HG02885 (cell line): ENCODE measurements around the gene C10orf67.
A peak's percentile ranks its signal among the peaks of the same experiment; 100 is the strongest.
"Not testable (repeated sequence)": the region's sequence is repeated elsewhere in the genome, so short reads cannot be mapped to it uniquely, and the experiment has no call there.

ENCODE experiments used
- ATAC-seq: cut with Tn5 transposase; IDR thresholded peaks from one replicate; pipeline ENCODE4 v1.9.1; 2021; ENCODE audit warnings: mild to moderate bottlenecking; ENCODE audit not compliant: unreplicated experiment, poor library complexity

Gene C10orf67

DNA sequence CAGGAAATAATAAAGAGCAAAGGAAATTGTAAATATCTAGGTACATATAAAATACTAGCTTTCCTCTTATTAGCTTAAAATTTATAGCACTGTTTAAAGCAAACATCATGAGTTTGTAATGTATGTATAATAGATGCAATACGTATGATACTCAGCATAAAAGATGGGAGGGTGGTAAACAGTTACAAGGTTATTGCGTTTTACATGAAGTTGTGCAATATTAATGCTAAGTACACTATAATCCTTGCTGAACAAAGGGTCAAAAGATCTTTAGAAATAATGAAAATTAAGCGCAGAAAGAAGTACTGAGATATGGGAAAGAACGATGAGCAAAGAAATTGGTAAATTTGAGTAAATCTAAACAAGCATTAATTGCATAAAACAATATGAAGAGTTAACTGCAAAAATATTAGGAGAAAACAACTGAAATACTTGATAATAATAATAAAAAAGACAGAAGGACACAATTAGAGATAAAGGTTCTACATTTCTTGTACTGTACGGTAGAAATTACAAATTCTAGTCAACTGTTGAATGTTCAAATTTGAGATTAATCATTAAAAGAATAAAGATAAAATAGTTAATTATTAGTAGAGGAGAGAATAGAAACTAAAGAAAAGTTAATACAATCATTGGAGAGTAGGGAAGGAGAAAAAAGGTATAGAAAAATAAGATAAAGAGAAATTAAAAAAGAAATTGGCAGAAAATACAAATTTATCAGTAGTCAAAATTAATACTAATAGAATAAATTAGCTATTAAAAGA is 17.9 kb downstream of the C10orf67 start:
- ATAC-seq = no peak

DNA sequence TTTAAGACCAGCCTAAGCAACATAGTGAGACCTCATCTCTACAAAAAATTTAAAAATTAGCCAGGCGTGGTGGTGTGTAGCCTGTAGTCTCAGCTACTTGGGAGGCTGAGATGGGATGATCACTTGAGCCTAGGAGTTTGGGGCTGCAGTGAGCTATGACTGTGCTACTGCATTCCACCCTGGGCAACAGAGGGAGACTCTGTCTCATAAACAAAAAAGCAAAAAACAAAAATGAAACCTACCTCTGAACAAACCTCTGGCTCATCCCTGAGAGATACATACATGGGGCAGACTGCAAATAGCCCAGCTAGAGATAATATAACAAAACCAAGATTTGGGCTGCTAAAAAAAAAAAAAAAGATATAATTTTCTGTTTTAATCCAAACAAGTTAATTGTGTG is 19.5 kb downstream of the C10orf67 start:
- peak; percentile 86 for ATAC-seq

- no peak for ATAC-seq
Measured at GRCh38 chr10:23324351-23324750, 20.2 kb downstream of the C10orf67 start.

- ATAC-seq = no peak
Measured at GRCh38 chr10:23322082-23322481, 22.5 kb downstream of the C10orf67 start.

- no peak for ATAC-seq
Measured at GRCh38 chr10:23319835-23320234, 24.8 kb downstream of the C10orf67 start.

GRCh38 chr10:23318359-23318758 is 26.2 kb downstream of the C10orf67 start:
- ATAC-seq = no peak

DNA sequence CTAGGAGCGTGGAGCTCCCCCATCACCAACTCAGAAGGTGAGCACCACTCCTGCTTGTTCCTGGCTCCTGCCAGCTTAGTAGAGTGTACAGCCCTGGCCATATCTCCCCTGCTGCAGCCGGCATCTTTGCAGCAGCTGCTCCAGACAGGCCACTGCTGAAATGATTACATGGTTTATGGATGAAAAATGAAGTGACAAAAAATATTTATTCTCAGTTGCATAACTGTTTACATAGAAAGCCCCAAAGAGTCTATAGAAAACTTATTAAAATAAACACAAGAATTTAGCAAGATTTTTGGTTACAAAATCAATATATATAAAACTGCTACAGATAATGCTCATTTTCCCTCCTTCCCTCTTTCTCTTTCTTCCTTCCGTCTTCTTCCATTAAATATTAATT is 27.2 kb downstream of the C10orf67 start:
- ATAC-seq = no peak

GRCh38 chr10:23316406-23316805 is 28.2 kb downstream of the C10orf67 start:
- no peak for ATAC-seq

DNA sequence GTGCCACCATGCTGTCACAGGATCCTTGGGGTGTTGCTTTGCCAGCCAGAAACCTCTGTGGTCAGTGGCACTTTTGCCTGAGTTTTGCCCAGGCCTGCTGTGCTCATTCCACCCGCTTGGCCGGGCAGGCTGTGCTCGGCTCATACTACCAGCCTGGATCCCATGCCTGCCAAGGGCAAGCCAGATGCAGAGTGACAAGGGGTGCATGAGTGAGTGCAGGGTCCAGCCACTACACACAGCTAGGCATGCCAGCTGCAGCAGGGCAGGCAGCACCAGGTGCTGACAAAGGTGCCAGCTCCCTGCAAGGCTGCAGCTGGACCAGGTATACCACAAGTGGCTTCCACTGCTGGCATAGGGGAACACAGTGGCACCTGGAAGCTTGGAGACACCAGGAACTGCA is 28.6 kb downstream of the C10orf67 start:
- no peak for ATAC-seq

- peak; percentile 71 for ATAC-seq
Measured at GRCh38 chr10:23314835-23315239, 29.8 kb downstream of the C10orf67 start.

DNA sequence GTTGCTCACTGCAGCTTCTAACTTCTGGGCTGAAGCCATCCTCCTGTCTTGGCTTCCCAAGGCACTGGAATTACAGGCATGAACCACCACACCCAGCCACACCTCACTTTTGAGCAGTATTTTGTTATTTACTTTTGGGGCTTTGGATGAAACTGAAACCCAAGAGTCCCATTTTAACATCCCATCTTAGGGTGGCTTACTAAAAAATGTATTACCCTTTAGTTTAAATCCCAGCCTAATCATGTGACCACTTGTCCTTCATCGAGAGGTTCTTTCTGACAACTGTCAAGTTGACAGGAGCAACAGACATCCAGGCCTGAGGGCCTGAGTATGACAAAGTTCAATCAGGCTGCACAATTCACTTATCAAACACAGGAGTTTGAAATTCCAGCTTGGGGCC is 33.6 kb downstream of the C10orf67 start:
- no peak for ATAC-seq

DNA sequence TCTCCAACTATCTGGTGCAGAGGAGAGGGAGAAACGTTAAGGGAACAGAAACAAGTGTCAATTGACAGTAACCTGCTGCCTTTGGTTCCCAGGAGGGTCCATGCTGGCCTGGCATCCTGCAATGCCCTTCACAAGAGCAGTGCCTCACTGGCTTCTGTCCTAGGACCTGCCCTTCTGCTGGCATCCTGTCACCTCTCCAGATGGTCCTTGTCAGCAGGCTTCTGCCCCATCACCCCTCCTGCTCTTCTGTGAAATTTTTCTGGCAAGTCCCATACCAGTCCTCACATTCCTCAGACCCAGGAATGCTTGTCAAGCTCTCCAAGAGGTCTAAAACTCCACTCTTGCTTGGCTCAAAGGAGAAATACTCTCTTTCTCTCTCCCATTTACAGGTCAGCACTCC is 34.2 kb downstream of the C10orf67 start:
- ATAC-seq = no peak

DNA sequence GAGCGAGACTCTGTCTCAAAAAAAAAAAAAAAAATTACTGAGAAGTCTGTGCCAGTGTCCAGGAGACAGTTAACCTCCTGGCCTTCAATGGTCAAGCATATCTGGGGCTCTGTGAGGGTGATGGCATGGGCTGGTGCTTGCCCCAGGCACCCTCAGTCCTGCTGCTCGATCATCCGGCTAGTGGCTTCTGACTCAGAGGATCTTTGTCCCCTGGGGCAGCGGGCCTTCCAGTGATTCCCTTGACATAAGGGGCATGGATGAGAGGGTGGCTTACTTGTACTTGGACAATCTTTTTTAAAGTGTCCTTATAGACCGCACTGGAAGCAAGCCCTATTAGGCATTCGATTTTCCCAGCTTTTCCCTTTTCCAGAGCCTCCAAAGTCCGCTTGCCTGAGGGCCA is 44.6 kb downstream of the C10orf67 start:
- ATAC-seq = not testable (repeated sequence)

GRCh38 chr10:23294638-23295247 is 49.9 kb downstream of the C10orf67 start:
- no peak for ATAC-seq

DNA sequence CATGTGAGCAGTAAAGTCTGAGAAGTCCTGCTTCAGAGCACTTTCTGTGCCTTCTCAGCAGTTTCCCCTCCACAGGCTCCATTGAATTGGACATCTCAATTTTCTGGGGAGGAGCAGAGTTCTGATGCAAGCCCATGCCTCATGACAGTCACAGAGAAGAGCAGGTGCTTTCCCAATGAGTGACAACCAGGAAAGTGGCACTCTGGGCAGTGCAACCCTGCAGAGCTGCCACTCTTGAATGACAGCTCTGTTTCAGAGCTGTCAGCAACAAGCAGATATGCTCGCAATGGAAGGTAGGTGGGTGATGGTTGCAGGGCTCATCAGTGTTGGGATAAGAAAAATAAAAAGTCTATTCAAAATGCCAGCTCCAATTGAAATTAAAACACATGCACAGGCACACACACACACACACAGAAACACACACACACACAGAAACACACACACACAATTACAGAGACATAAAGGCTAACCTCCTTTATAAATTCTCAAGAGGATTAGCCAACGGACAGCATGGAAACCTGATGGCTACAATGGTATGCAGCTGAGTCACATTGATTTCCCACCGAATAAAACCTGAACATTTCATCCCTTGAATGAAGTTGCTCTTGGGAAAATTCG is 50.5 kb downstream of the C10orf67 start:
- ATAC-seq = no peak

DNA sequence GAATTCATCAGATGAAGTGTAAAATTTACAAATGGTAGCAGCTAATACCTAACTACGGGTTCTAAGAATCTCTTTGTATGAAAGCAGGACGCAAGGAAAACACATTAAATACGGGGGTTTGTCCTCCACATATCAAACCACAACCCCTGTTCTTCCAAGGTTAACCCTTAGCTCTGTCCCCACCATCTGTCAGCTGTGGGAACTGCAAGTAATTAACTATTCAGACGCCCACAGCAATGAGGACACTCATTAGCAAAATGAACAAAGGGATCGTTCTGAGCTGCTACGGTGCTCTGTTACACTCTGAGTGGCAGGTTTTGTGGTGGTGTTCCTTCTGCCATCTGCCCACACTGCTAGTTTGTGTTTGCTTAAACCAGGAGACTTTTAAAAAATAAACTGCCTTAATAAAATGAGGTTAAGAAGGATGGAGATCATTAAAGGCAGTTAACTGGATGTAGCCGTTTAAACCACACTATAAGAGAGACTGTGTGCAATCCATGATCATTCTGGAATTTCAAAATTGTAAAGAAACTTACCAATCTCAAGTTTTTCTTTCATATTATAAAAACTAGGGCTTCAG is 51.4 kb downstream of the C10orf67 start:
- ATAC-seq = peak; percentile 98

- ATAC-seq = no peak
Measured at GRCh38 chr10:23291551-23292334, 52.9 kb downstream of the C10orf67 start.

- no peak for ATAC-seq
Measured at GRCh38 chr10:23284674-23285335, 59.8 kb downstream of the C10orf67 start.

- ATAC-seq = no peak
Measured at GRCh38 chr10:23284155-23284554, 60.4 kb downstream of the C10orf67 start.

DNA sequence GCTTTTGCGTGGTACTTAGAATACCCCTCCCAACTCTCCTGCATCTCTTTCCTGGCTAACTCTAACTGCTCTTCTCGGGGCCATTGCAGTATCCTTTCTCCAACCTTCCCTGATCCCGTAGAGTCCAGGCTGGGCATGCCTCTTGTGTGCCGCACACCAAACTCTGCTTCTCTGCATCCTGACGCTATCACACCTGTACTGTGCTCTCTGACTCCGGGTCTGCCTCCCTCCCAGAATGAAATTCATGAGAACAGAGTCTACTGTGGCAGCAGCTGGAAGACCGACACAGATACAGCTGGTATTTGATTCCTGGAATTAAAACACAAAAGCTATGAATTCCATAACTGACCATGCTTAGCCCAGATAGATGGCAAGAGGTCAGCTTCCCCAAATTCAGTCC is 60.9 kb downstream of the C10orf67 start:
- ATAC-seq = no peak
